Measurements from ENCODE around the gene CCDC71L.

CCDC71L gene

DNA sequence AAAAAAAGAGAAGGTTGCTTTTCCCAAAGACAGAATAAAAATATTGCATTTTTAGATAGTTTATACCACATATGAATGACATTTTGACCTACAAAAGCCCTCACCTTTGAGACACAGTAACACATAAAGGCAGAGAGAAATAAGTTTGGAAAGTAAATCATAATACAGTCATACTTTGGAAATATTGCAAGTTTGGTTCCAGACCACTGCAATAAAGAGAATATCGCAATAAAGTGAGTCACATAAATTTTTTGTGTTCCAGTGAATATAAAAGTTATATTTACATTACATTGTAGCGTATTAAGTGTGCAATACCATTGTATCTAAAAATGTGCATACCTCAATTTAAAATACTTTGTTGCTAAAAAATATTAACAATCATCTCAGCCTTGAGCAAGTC lies 40.3 kb downstream of the CCDC71L start:
- H3K4me3 ChIP-seq (ENCODE audit: low read depth, low read length) = no peak overlapping the region
- TF ChIP-seq, protein P1, sequence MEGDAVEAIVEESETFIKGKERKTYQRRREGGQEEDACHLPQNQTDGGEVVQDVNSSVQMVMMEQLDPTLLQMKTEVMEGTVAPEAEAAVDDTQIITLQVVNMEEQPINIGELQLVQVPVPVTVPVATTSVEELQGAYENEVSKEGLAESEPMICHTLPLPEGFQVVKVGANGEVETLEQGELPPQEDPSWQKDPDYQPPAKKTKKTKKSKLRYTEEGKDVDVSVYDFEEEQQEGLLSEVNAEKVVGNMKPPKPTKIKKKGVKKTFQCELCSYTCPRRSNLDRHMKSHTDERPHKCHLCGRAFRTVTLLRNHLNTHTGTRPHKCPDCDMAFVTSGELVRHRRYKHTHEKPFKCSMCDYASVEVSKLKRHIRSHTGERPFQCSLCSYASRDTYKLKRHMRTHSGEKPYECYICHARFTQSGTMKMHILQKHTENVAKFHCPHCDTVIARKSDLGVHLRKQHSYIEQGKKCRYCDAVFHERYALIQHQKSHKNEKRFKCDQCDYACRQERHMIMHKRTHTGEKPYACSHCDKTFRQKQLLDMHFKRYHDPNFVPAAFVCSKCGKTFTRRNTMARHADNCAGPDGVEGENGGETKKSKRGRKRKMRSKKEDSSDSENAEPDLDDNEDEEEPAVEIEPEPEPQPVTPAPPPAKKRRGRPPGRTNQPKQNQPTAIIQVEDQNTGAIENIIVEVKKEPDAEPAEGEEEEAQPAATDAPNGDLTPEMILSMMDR (IDR thresholded peaks at IDR 0.05; ENCODE audit: low read depth, low read length) = no peak

- no peak overlapping the region for H3K4me3 ChIP-seq (ENCODE audit: low read depth, low read length)
- TF ChIP-seq, protein P1 (IDR thresholded peaks at IDR 0.05; ENCODE audit: low read depth, low read length) = no peak
Observed at GRCh38 chr7:106620034-106620433, 40.9 kb downstream of the CCDC71L start.

DNA sequence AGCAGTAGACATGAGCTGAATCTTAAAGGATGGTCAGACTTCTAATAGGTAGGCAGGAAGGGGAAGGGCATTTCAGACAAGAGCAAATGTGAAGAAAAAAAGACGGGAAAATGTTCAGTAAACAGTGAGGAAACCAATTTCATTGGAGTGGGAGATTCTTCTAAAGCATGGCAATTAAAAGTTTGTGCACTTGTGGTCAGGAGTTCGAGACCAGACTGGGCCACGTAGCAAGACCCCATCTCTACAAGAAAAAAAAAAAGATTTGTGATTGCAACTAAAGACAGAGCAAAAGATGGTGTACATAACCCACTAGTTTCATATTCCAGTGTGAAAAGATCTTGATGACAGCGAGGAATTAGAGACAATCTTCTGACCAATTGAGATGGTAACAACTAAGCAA lies 41.7 kb downstream of the CCDC71L start:
- TF ChIP-seq, protein P1 (IDR thresholded peaks at IDR 0.05; ENCODE audit: low read depth, low read length) = no peak
- no peak overlapping the region for H3K4me3 ChIP-seq (ENCODE audit: low read depth, low read length)

DNA sequence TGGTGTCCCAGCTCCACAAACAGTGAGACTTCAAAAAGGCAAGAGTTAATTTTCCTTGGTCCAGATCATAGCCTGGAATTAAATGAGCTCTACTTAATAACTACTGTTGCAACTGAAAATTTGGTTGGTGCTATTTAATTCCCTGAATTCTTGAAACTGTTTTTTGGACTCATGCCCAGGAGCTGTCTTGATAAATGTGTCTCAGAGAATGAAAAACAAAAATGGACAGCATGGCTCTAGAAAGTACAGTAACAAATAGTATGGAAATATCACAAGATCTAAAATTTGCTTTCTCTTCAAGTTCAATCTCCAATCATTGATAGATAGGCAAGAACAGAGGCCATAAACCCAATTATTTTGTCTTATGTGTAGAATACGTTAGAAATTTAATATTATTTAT lies 42.5 kb downstream of the CCDC71L start:
- TF ChIP-seq, protein P1 (IDR thresholded peaks at IDR 0.05; ENCODE audit: low read depth, low read length) = no peak
- H3K4me3 ChIP-seq (ENCODE audit: low read depth, low read length) = no peak overlapping the region

DNA sequence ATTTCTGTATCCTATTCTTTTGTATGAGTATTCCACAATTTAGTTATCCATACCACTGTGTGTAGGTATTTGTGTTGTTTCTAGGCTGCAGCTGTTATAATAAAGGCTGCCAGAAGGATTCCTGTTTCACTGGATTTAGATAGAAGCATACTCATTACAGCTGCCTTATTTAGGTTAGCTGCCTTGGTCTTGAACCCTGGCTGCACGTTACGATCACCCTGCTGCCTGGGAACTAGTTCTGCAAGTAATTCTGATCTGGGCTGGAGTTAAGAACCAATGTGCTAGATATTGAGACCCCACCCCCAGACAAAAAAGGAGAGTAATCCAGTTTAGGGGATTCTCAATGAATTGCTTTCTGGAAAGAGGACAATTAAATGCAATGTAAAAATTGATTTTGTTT lies 43.1 kb downstream of the CCDC71L start:
- TF ChIP-seq, protein P1 (IDR thresholded peaks at IDR 0.05; ENCODE audit: low read depth, low read length) = no peak
- no peak overlapping the region for H3K4me3 ChIP-seq (ENCODE audit: low read depth, low read length)

- no peak overlapping the region for H3K4me3 ChIP-seq (ENCODE audit: low read depth, low read length)
- TF ChIP-seq, protein P1 (IDR thresholded peaks at IDR 0.05; ENCODE audit: low read depth, low read length) = no peak
Observed at GRCh38 chr7:106616708-106617051, 44.3 kb downstream of the CCDC71L start.

DNA sequence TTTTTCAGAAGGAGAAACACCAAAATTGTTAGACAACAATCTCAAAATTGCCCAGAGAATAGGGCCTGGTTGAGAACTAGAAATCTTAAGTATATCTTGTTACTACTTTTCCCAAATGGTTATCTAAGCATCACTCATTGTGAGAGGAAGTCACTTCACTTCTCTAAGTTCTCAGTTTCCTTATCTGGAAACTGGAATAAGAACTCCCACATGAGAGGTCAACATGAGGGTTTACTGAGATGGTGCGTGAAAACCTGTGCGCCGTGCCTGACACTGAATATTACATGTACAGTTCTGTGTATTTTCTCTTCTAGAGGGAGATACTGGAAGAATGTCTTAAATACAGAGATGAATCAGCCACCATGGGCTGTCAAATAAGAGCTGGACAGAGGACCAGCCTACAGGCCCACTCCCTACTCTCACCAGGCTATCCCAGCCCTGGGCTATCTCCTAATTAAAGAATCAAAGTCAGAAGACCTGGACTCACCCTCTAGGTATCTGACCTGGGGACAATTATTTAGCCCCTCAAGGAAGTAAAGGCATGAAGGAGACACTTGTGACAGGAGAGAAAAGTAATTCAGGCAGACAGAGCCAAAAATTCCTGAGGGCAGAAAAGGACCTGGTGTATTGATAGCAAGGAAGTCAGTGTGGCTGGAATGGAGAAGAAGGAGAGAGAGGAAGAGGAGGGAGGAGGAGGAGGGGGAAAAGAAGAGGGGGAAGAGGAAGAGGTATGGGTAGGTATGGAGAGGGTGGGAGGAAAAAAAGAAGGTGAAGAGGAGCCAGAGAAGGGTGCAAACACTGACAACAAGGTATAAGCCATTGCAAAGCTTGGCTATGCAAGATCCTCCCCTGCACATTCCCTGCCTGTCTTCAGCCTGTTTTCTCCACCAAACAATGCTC lies 44.9 kb downstream of the CCDC71L start:
- TF ChIP-seq, protein P1 (IDR thresholded peaks at IDR 0.05; ENCODE audit: low read depth, low read length) = no peak
- H3K4me3 ChIP-seq (ENCODE audit: low read depth, low read length) = no peak overlapping the region

Data from WI38 (cell line).